HG03520 (cell line): ENCODE results near the gene GPR141.

Experiments
- ATAC-seq: cut with Tn5 transposase; IDR thresholded peaks from one replicate; pipeline ENCODE4 v1.9.1; 2021; ENCODE audit warnings: mild to moderate bottlenecking, moderate library complexity; ENCODE audit not compliant: unreplicated experiment

The GPR141 gene

DNA sequence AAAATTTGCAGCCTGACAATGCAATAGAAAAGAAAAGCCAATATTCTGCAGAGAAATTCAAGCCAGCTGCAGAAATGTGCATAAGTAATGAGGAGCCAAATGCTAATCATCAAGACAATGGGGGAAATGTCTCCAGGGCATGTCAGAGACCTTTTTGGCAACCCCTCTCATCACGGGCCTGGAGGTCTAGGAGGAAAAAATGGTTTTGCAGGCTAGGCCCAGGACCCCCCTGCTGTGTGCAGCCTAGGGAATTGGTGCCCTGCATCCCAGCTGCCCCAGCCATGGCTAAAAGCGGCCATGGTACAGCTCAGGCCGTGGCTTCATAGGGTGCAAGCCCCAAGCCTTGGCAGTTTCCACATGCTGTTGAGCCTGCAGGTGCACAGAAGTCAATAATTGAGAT is 92.4 kb downstream of the GPR141 start:
- ATAC-seq: no peak

DNA sequence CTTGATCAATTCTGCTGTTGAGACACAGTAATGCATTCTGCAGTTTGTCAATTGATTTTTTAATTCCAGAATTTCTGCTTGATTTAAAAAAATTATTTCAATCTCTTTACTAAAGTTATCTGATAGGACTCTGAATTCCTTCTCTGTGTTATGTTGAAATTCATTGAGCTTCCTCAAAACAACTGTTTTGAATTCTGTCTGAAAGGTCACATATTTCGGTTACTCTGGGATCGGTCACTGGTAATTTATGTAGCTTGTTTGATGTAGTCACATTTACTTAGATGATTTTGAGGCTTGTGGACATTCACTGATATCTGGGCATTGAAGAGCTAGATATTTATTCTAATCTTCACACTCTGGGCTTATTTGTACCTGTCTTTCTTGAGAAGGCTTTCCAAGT is 97.6 kb downstream of the GPR141 start:
- ATAC-seq: no peak

DNA sequence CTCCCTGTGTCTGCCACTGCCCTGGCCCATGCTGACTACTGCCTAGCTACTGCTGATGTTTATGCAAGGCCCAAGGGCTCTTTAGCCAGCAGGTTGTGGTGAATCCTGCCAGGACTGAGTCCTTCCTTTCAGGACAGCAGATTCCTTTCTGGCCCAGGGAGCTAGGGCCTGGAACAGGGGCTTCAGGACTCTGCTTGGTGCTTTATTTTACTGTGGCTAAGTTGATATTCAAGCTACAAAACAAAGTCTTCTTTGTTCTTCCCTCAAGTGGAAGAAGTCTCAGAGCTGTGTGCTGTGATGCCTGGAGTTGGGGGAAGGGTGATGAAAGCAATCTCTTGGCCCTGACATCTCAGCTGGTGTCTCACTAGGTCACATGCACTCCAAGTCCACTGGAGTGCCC is 98.6 kb downstream of the GPR141 start:
- ATAC-seq: no peak

- ATAC-seq: no peak
Observed at GRCh38 chr7:37784015-37784414, 100.4 kb downstream of the GPR141 start.

GRCh38 chr7:37786741-37787569 is 103.4 kb downstream of the GPR141 start:
- peak; percentile 88 for ATAC-seq
